Measurements from ENCODE around the gene ASTN1.
A peak's percentile ranks its signal among the peaks of the same experiment; 100 is the strongest.

ASTN1 gene

GRCh38 chr1:177183836-177184235, 19.3 kb upstream of the ASTN1 start:
- Histone ChIP-seq H3K4me3 (ENCODE audit: low read length in 2 of 2) (no peak overlapping the region), H3K27me3 (ENCODE audit: control insufficient read depth in 1 of 2, insufficient read depth in 2 of 2, low read length in 2 of 2) (peaks cover 5 to 11% of the 10 kb centered on the region in 2 donors), H3K27ac (ENCODE audit: low read length) (no peak overlapping the region), H3K9me3 (ENCODE audit: control insufficient read depth in 2 of 2, low read length in 2 of 2) (no peaks in the 10 kb centered on the region), H3K4me1 (ENCODE audit: control insufficient read depth, insufficient read depth, low read length) (peaks cover 4% of the 10 kb centered on the region), H3K36me3 (ENCODE audit: control insufficient read depth in 2 of 2, insufficient read depth in 2 of 2, low read length in 2 of 2) (no peaks in the 10 kb centered on the region), H3K9ac (ENCODE audit: low read length in 2 of 2) (no peak overlapping the region)

- peak overlapping the region; percentile 38 to 57 for H3K4me3 ChIP-seq (ENCODE audit: low read length in 2 of 2)
- H3K36me3 ChIP-seq (ENCODE audit: control insufficient read depth in 2 of 2, insufficient read depth in 2 of 2, low read length in 2 of 2) = no peaks in the 10 kb centered on the region
- H3K27me3 ChIP-seq (ENCODE audit: control insufficient read depth in 1 of 2, insufficient read depth in 2 of 2, low read length in 2 of 2) = peaks cover 5 to 11% of the 10 kb centered on the region in 2 donors
- H3K9me3 ChIP-seq (ENCODE audit: control insufficient read depth in 2 of 2, low read length in 2 of 2) = no peaks in the 10 kb centered on the region
- peak overlapping the region in 1 of 2 donors; percentile 25 for H3K9ac ChIP-seq (ENCODE audit: low read length in 2 of 2)
- H3K27ac ChIP-seq (ENCODE audit: low read length) = no peak overlapping the region
- peaks cover 4% of the 10 kb centered on the region for H3K4me1 ChIP-seq (ENCODE audit: control insufficient read depth, insufficient read depth, low read length)
Measured at GRCh38 chr1:177181631-177182291, 17.2 kb upstream of the ASTN1 start.

- Histone ChIP-seq H3K4me3 (ENCODE audit: low read length in 2 of 2) (peak overlapping the region; percentile 38 to 57), H3K36me3 (ENCODE audit: control insufficient read depth in 2 of 2, insufficient read depth in 2 of 2, low read length in 2 of 2) (no peaks in the 10 kb centered on the region), H3K9me3 (ENCODE audit: control insufficient read depth in 2 of 2, low read length in 2 of 2) (no peaks in the 10 kb centered on the region), H3K9ac (ENCODE audit: low read length in 2 of 2) (peak overlapping the region in 1 of 2 donors; percentile 25), H3K4me1 (ENCODE audit: control insufficient read depth, insufficient read depth, low read length) (peaks cover 4% of the 10 kb centered on the region), H3K27ac (ENCODE audit: low read length) (no peak overlapping the region), H3K27me3 (ENCODE audit: control insufficient read depth in 1 of 2, insufficient read depth in 2 of 2, low read length in 2 of 2) (peaks cover 5 to 11% of the 10 kb centered on the region in 2 donors)
Measured at GRCh38 chr1:177181280-177181630, 16.7 kb upstream of the ASTN1 start.

- peaks cover 11% of the 10 kb centered on the region for H3K4me1 ChIP-seq (ENCODE audit: control insufficient read depth, insufficient read depth, low read length)
- peaks cover 30 to 39% of the 10 kb centered on the region in 2 donors for H3K27me3 ChIP-seq (ENCODE audit: control insufficient read depth in 1 of 2, insufficient read depth in 2 of 2, low read length in 2 of 2)
- H3K27ac ChIP-seq (ENCODE audit: low read length) = no peak overlapping the region
- no peaks in the 10 kb centered on the region for H3K36me3 ChIP-seq (ENCODE audit: control insufficient read depth in 2 of 2, insufficient read depth in 2 of 2, low read length in 2 of 2)
- peaks cover 0 to 2% of the 10 kb centered on the region in 2 donors for H3K9me3 ChIP-seq (ENCODE audit: control insufficient read depth in 2 of 2, low read length in 2 of 2)
- H3K4me3 ChIP-seq (ENCODE audit: low read length in 2 of 2) = no peak overlapping the region
- H3K9ac ChIP-seq (ENCODE audit: low read length in 2 of 2) = no peak overlapping the region
Measured at GRCh38 chr1:177174921-177175634, 10.6 kb upstream of the ASTN1 start.

- H3K27ac ChIP-seq (ENCODE audit: low read length) = no peak overlapping the region
- peaks cover 11% of the 10 kb centered on the region for H3K4me1 ChIP-seq (ENCODE audit: control insufficient read depth, insufficient read depth, low read length)
- no peaks in the 10 kb centered on the region for H3K36me3 ChIP-seq (ENCODE audit: control insufficient read depth in 2 of 2, insufficient read depth in 2 of 2, low read length in 2 of 2)
- H3K4me3 ChIP-seq (ENCODE audit: low read length in 2 of 2) = no peak overlapping the region
- peaks cover 36 to 39% of the 10 kb centered on the region in 2 donors for H3K27me3 ChIP-seq (ENCODE audit: control insufficient read depth in 1 of 2, insufficient read depth in 2 of 2, low read length in 2 of 2)
- H3K9me3 ChIP-seq (ENCODE audit: control insufficient read depth in 2 of 2, low read length in 2 of 2) = peaks cover 0 to 2% of the 10 kb centered on the region in 2 donors
- H3K9ac ChIP-seq (ENCODE audit: low read length in 2 of 2) = no peak overlapping the region
Measured at GRCh38 chr1:177173976-177174375, 9.5 kb upstream of the ASTN1 start.

- Histone ChIP-seq H3K4me3 (ENCODE audit: low read length in 2 of 2) (no peak overlapping the region), H3K9ac (ENCODE audit: low read length in 2 of 2) (no peak overlapping the region), H3K36me3 (ENCODE audit: control insufficient read depth in 2 of 2, insufficient read depth in 2 of 2, low read length in 2 of 2) (no peaks in the 10 kb centered on the region), H3K4me1 (ENCODE audit: control insufficient read depth, insufficient read depth, low read length) (peaks cover 11% of the 10 kb centered on the region), H3K9me3 (ENCODE audit: control insufficient read depth in 2 of 2, low read length in 2 of 2) (peaks cover 0 to 2% of the 10 kb centered on the region in 2 donors), H3K27ac (ENCODE audit: low read length) (no peak overlapping the region), H3K27me3 (ENCODE audit: control insufficient read depth in 1 of 2, insufficient read depth in 2 of 2, low read length in 2 of 2) (peaks cover 36 to 44% of the 10 kb centered on the region in 2 donors)
Measured at GRCh38 chr1:177172866-177173265, 8.4 kb upstream of the ASTN1 start.

- peaks cover 0 to 2% of the 10 kb centered on the region in 2 donors for H3K9me3 ChIP-seq (ENCODE audit: control insufficient read depth in 2 of 2, low read length in 2 of 2)
- H3K27me3 ChIP-seq (ENCODE audit: control insufficient read depth in 1 of 2, insufficient read depth in 2 of 2, low read length in 2 of 2) = peaks cover 36 to 44% of the 10 kb centered on the region in 2 donors
- H3K4me1 ChIP-seq (ENCODE audit: control insufficient read depth, insufficient read depth, low read length) = peaks cover 11% of the 10 kb centered on the region
- no peak overlapping the region for H3K9ac ChIP-seq (ENCODE audit: low read length in 2 of 2)
- H3K36me3 ChIP-seq (ENCODE audit: control insufficient read depth in 2 of 2, insufficient read depth in 2 of 2, low read length in 2 of 2) = no peaks in the 10 kb centered on the region
- H3K4me3 ChIP-seq (ENCODE audit: low read length in 2 of 2) = no peak overlapping the region
- no peak overlapping the region for H3K27ac ChIP-seq (ENCODE audit: low read length)
Measured at GRCh38 chr1:177172272-177172671, 7.8 kb upstream of the ASTN1 start.

GRCh38 chr1:177171536-177172123, 7.1 kb upstream of the ASTN1 start:
- no peak overlapping the region for H3K9ac ChIP-seq (ENCODE audit: low read length in 2 of 2)
- H3K9me3 ChIP-seq (ENCODE audit: control insufficient read depth in 2 of 2, low read length in 2 of 2) = peaks cover 0 to 2% of the 10 kb centered on the region in 2 donors
- H3K4me3 ChIP-seq (ENCODE audit: low read length in 2 of 2) = peak overlapping the region in 1 of 2 donors; percentile 75
- peaks cover 11% of the 10 kb centered on the region for H3K4me1 ChIP-seq (ENCODE audit: control insufficient read depth, insufficient read depth, low read length)
- H3K27ac ChIP-seq (ENCODE audit: low read length) = no peak overlapping the region
- H3K27me3 ChIP-seq (ENCODE audit: control insufficient read depth in 1 of 2, insufficient read depth in 2 of 2, low read length in 2 of 2) = peaks cover 36 to 46% of the 10 kb centered on the region in 2 donors
- H3K36me3 ChIP-seq (ENCODE audit: control insufficient read depth in 2 of 2, insufficient read depth in 2 of 2, low read length in 2 of 2) = no peaks in the 10 kb centered on the region

- Histone ChIP-seq H3K27ac (ENCODE audit: low read length) (no peak within 1 kb of the TSS), H3K4me3 (ENCODE audit: low read length in 2 of 2) (peak within 1 kb of the TSS; percentile 70 to 75), H3K4me1 (ENCODE audit: control insufficient read depth, insufficient read depth, low read length) (peaks cover 11% of the 10 kb centered on the region), H3K9me3 (ENCODE audit: control insufficient read depth in 2 of 2, low read length in 2 of 2) (peaks cover 0 to under 1% of the 10 kb centered on the region in 2 donors), H3K27me3 (ENCODE audit: control insufficient read depth in 1 of 2, insufficient read depth in 2 of 2, low read length in 2 of 2) (peaks cover 36 to 49% of the 10 kb centered on the region in 2 donors), H3K36me3 (ENCODE audit: control insufficient read depth in 2 of 2, insufficient read depth in 2 of 2, low read length in 2 of 2) (no peaks in the 10 kb centered on the region), H3K9ac (ENCODE audit: low read length in 2 of 2) (no peak within 1 kb of the TSS)
Measured at GRCh38 chr1:177170756-177171535, 6.4 kb upstream of the ASTN1 start, which contains the start of gene BRINP2. Gene BRINP2 (plus strand): TSS chr1:177170958. CDS start chr1:177229877, 58,919 bp downstream.

GRCh38 chr1:177165069-177165439, 542 bp upstream of the ASTN1 start:
- no peak overlapping the region for H3K27ac ChIP-seq (ENCODE audit: low read length)
- H3K27me3 ChIP-seq (ENCODE audit: control insufficient read depth in 1 of 2, insufficient read depth in 2 of 2, low read length in 2 of 2) = peaks cover 21 to 41% of the 10 kb centered on the region in 2 donors
- H3K36me3 ChIP-seq (ENCODE audit: control insufficient read depth in 2 of 2, insufficient read depth in 2 of 2, low read length in 2 of 2) = no peaks in the 10 kb centered on the region
- H3K9ac ChIP-seq (ENCODE audit: low read length in 2 of 2) = no peak overlapping the region
- H3K4me1 ChIP-seq (ENCODE audit: control insufficient read depth, insufficient read depth, low read length) = no peaks in the 10 kb centered on the region
- H3K4me3 ChIP-seq (ENCODE audit: low read length in 2 of 2) = peak overlapping the region in 1 of 2 donors; percentile 66
- no peaks in the 10 kb centered on the region for H3K9me3 ChIP-seq (ENCODE audit: control insufficient read depth in 2 of 2, low read length in 2 of 2)
